GM19463 (cell line): ENCODE measurements around the gene VPS13C.

Source experiments
- ATAC-seq: cut with Tn5 transposase; IDR thresholded peaks from one replicate; pipeline ENCODE4 v1.9.1; 2021; ENCODE audit warnings: mild to moderate bottlenecking, moderate library complexity; ENCODE audit not compliant: unreplicated experiment

Gene VPS13C

DNA sequence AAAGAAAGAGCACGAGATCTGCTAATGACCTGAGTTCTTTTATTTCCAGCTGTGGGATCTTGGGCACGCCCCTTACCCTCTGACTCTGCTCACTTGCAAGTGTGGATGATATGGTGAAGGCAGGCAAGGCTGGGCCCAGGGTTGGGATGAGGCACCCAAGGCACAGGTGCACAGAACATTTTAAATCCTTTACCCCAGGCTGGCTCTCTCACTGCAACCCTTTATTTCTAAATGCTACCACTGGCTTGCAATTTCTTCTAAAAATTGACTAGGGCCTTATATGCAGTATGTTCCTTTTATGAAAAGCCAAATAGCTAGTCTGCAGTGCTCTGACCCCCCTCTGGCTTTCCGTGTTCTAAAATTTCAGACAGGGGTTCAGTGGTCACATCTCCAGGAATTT lies 237.7 kb downstream of the VPS13C start:
- ATAC-seq: no peak

DNA sequence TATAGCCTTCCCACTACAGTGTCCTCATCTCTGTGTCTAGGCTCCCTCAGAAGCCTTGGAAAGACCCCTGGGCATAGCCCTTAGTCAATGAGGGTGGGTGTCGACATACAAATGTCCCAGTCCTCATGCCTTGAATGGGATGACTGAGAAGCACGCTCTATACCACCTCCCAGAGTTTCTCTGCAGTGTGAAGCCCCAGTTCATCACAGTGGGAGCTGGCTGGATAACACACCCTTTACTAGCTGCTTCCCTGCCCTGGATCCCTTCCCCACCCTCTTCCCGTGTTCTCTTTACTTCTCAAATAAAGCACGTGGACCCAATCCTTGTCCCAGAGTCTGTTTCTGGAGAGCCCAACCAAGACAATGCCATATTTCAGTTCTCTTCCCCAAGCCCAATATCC lies 239.3 kb downstream of the VPS13C start:
- no peak for ATAC-seq

DNA sequence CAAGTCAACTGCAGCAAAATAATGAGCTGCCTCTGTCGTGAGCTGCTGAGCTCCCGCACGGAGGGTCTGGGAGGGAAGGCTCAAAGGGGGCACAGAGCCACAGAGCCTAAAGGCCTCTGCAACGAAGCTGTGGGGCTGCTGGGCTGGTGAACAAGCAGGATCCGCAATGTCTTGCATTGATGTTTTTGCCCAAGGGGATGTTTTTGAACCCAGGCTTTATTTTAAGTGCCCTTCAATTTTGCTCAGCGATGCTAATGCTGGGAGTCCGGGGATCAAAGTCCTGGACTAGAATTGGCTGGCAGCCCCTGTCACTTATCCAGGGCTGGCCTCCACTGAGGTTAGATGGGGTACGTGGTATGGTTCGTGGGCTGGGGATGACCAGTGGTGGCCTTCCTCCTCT lies 240.0 kb downstream of the VPS13C start:
- ATAC-seq: no peak

DNA sequence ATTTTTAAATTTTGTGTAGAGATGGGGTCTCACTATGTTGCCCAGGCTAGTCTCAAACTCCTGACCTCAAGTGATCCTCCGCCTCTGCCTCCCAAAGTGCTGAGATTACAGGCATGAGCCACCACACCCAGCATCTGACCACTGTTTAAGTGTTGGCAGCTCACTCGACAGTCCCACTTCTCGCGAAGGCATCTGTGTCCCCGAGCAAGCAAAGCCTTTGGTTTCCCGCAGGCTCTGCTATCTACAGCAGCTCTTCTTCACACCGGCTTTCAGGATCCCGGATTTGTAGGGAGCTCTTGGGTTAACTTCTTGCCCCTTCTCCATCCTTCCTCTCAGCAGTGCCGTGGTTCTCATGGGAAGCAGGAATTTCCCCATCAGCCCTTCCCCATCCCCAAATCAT lies 240.9 kb downstream of the VPS13C start:
- ATAC-seq: no peak

DNA sequence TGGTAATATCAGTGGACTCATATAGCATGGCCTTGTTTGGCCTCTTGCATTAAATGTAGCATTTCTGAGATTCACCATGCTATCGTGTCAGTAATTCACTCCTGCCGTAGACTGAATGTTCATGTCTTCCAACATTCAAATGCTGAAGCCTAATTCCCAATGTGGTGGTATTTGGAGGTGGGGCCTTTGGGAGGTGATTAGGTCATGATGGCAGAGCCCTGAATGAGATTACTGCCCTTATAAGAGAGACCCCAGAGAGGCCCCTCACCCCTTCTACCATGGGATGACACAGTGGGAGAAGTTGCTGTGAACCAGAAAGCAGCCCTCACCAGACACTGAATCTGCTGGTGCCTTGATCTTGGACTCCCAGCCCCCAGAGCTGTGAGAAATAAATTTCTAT lies 241.4 kb downstream of the VPS13C start:
- ATAC-seq: no peak

DNA sequence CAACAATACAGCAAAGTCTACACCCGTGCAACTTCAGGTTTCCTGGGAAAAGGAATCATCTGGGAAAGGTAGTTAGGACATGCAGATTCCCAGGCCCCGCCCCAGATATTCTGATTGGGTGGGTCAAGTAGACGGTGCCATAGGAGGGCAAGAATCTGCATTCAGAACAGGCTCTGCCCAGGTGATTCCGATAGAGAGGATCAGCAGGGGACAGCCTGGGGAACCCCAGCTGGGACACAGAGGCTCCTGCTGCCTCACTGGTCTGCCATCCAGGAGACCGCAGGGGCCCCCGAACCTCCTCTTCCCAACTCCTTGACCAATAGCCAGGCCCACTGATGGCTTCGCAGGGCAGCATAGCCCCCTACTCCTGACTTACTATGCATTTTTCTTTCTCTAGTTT lies 243.4 kb downstream of the VPS13C start:
- ATAC-seq: no peak

DNA sequence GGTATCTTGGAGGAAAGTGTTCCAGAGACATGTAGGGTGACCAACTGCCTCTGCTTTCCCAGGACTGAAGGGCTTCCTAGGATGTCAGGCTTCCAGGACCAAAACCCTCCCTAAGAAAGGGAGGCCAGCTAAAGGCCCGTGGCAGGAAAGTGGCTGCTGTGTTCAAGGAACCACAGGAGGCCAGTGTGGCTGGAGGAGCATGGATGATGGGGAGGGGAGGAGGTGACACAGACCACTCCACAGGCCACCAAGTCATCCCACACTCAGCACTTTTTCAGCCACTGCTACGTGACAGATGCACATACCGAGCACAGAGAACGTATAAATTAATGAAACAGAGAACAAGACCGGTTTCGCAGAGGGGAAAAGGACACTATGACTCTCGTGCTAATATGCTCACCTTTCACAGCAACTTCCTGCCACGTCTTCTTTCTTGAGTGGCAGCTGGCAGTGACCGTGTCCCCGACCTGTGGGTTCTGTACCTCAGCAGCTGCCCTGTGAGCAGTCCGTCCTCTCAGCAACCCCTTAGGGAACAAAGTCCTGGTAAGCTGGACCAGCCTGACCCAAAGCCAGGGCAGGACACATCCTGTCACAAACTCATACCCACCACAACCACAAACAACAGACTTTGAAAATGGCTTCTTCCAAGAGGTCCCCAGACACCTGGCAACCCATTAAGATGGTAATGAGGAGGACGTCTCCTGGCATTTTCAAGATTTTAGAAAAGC lies 244.7 kb downstream of the VPS13C start:
- no peak for ATAC-seq

DNA sequence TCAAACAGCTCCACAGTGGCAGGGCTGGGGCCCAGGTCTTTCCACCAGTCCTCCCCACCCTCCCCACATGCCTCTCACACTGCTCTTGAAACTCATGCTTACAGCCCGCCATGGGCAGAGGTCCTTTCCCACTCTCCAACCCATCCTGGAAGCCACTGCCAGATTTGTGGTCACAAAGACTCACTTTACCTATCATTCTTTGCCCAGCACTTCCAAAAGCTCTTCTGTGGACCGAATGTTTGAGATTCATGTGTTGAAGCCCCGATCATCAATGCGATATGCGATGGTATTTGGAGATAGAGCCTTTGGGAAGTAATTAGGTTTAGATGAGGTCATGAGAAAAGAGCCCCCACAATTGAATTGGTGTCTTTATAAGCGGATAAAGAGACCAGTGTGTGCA lies 247.8 kb downstream of the VPS13C start:
- no peak for ATAC-seq

DNA sequence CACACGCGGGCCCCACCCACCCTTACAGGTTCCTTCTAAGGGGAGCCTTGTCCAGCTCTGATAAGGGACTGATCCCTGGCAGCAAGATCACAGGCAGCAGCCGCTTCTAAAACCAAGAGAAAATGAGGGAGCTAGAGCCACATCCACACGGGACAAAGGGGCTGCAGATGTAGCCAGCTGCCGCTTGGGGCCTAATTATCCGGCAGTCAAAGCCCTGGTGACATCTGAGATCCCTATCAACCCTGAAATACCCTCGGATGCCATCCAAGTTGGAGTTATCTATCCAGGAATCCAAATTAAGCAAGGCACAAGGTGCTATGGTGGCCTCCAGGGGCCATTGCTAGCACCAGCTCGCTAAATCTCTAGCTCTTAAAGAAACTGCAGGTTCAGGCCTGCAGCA lies 248.3 kb downstream of the VPS13C start:
- ATAC-seq: no peak

DNA sequence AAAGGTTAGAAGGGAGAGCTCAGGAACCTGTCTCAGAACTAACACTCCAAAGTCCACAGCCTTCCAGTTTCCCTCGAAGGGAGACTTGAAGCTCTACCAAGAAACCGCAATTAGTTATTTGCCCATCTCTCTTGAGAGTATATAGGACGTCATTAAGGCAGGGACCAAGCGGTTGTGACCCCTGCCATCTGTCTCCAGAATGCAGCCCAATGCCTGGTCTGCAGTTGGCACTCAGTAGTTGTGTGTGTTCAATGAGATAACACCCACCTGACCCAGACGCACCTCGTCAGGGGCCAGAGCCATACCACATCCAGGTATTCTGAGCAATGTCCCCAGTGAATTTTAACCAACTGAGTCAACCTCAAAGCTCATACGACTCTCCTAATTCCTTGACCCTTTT lies 251.0 kb downstream of the VPS13C start:
- no peak for ATAC-seq

DNA sequence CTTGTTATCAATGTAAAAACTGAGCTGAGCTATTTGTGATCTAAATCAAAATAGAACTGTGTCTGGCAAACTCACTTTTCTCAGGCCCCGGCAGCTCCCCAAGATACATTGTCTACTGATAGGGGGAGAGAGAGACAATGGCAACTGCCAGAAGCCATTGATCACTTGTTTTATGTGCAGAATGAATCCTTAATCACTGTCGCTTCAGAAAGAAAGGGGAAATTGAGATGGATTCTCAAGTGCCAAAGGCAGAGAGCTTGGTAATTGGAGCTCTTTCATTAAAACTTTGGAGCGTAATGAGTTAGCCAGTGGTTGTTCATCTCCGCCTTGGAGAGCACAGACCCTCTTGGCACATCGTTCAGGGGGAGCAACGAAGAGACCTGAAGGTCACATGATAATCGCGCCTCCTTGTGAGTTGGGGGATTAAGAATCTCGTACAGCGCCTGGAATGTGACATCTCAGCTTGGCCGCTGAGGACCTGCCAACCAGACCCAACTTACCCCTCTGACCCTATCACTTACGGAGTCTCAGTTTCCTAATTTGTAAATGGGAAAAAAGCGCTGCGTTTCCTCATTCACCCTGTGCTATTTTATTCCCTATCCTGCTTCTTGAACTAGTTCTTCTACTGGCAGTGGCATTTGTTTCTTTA lies 252.8 kb downstream of the VPS13C start:
- no peak for ATAC-seq
